WTC11 (cell line): ENCODE data around the gene SPRING1. TPM values are rescaled to one million over a fixed set of nuclear protein-coding genes. Genes with fewer than 3 reads are reported as not detected.

ENCODE experiments used
- ATAC-seq: fragments of 200-7000 bp; cut with Tn5 transposase; 2 replicates; pipeline ENCODE4 v1.10.0; 2021; ENCODE audit warnings: mild to moderate bottlenecking, moderate library complexity
- CTCF ChIA-PET: fragments of 300-600 bp; sonication (Branson Sonifier 250); formaldehyde crosslinking; loops from one replicate; lab custom pipeline; 2021; ENCODE audit warnings: antibody characterized with exemption; lab: Charles Lee
- POLR2A ChIA-PET: fragments of 350-600 bp; sonication (Branson Sonifier 250); formaldehyde crosslinking; loops from one replicate; lab custom pipeline; 2021; ENCODE audit warnings: antibody characterized with exemption; lab: Charles Lee
- DNase-seq: peaks from one replicate; pipeline ENCODE4 v3.0.0; 2021; ENCODE audit warnings: low spot score
- H3K27ac Mint-ChIP-seq: 2 replicates; pipeline ENCODE4 v1.8.0; 2021; ENCODE audit warnings: mixed read lengths
- H3K27me3 Mint-ChIP-seq: 2 replicates; pipeline ENCODE4 v1.8.0; 2021; ENCODE audit warnings: low read depth, mild to moderate bottlenecking, moderate library complexity, mixed read lengths
- H3K36me3 Mint-ChIP-seq: 2 replicates; pipeline ENCODE4 v1.8.0; 2021; ENCODE audit warnings: mixed read lengths
- H3K4me1 Mint-ChIP-seq: 2 replicates; pipeline ENCODE4 v1.8.0; 2022; ENCODE audit warnings: mixed read lengths
- H3K4me3 Mint-ChIP-seq: 2 replicates; pipeline ENCODE4 v1.8.0; 2021; ENCODE audit warnings: mild to moderate bottlenecking, moderate library complexity, mixed read lengths
- H3K9me3 Mint-ChIP-seq: 2 replicates; pipeline ENCODE4 v1.8.0; 2021; ENCODE audit warnings: mixed read lengths
- CBFB ChIP-seq: sonication (generic); formaldehyde crosslinking; IDR thresholded peaks from 2 replicates; pipeline ENCODE4 v1.8.1; 2022; ENCODE audit warnings: mild to moderate bottlenecking, low read depth, missing genetic modification reagents
- CDX4 ChIP-seq: fragments of 250-450 bp; sonication (Bioruptor Pico); IDR thresholded peaks from 2 replicates; pipeline ENCODE4 v1.9.0; 2021; ENCODE audit warnings: moderate library complexity, mild to moderate bottlenecking, inconsistent platforms, borderline replicate concordance
- E2F1 ChIP-seq: sonication (generic); formaldehyde crosslinking; IDR thresholded peaks from 2 replicates; pipeline ENCODE4 v1.8.0; 2022; ENCODE audit warnings: mild to moderate bottlenecking, missing genetic modification reagents
- E2F5 ChIP-seq: sonication (generic); formaldehyde crosslinking; IDR thresholded peaks from 2 replicates; pipeline ENCODE4 v1.8.1; 2022; ENCODE audit warnings: mild to moderate bottlenecking, moderate library complexity, missing genetic modification reagents
- EMX1 ChIP-seq: fragments of 250-450 bp; sonication (Bioruptor Pico); IDR thresholded peaks from 2 replicates; pipeline ENCODE4 v1.8.0; 2021; ENCODE audit warnings: mild to moderate bottlenecking
- GABPB1 ChIP-seq: sonication (generic); formaldehyde crosslinking; IDR thresholded peaks from 2 replicates; pipeline ENCODE4 v1.8.1; 2023; ENCODE audit warnings: mild to moderate bottlenecking, missing genetic modification reagents
- HMGXB4 ChIP-seq: sonication (generic); formaldehyde crosslinking; IDR thresholded peaks from 2 replicates; pipeline ENCODE4 v1.8.1; 2023; ENCODE audit warnings: mild to moderate bottlenecking, moderate library complexity, missing genetic modification reagents
- IRF2 ChIP-seq: sonication (generic); formaldehyde crosslinking; IDR thresholded peaks from 2 replicates; pipeline ENCODE4 v1.8.0; 2022; ENCODE audit warnings: low read depth, missing genetic modification reagents, borderline replicate concordance
- RELA ChIP-seq: sonication (generic); formaldehyde crosslinking; IDR thresholded peaks from 2 replicates; pipeline ENCODE4 v1.8.1; 2022; ENCODE audit warnings: missing genetic modification reagents, mild to moderate bottlenecking, borderline replicate concordance
- SMAD4 ChIP-seq: sonication (generic); formaldehyde crosslinking; IDR thresholded peaks from 2 replicates; pipeline ENCODE4 v1.8.0; 2022; ENCODE audit warnings: mild to moderate bottlenecking, missing genetic modification reagents
- SOX15 ChIP-seq: fragments of 250-450 bp; sonication (Bioruptor Pico); IDR thresholded peaks from 2 replicates; pipeline ENCODE4 v1.9.0; 2021; ENCODE audit warnings: mild to moderate bottlenecking
- TCF7 ChIP-seq: sonication (generic); formaldehyde crosslinking; IDR thresholded peaks from 2 replicates; pipeline ENCODE4 v1.8.0; 2022; ENCODE audit warnings: mild to moderate bottlenecking, low read depth, missing genetic modification reagents, moderate library complexity
- ZNF423 ChIP-seq: fragments of 250-450 bp; sonication (Bioruptor Pico); IDR thresholded peaks from 2 replicates; pipeline ENCODE4 v2.1.2; 2022; ENCODE audit warnings: mild to moderate bottlenecking, moderate library complexity
- ZNF425 ChIP-seq: fragments of 250-450 bp; sonication (Bioruptor Pico); conservative IDR thresholded peaks from 2 replicates; pipeline ENCODE4 v1.9.0; 2021; ENCODE audit warnings: mild to moderate bottlenecking
- ZNF532 ChIP-seq: fragments of 250-450 bp; sonication (Bioruptor Pico); IDR thresholded peaks from 2 replicates; pipeline ENCODE4 v1.9.0; 2021; ENCODE audit warnings: mild to moderate bottlenecking, borderline replicate concordance
- total RNA-seq: library from RNA; stranded (reverse); gene quantifications from 3 replicates; pipeline ENCODE4 v1.2.3, GENCODE V29; 2021

SPRING1 gene
- total RNA-seq, 1 experiment from 2014 or later = 46.1 TPM

- peaks cover 8% of the 10 kb centered on the region; the same call in 1 of the 2 replicates for H3K4me1 Mint-ChIP-seq
- no peak for DNase-seq
- no peaks in the 10 kb centered on the region for H3K9me3 Mint-ChIP-seq
- TF ChIP-seq ZNF532 (CRISPR knock-in tag) (no peak), HMGXB4 (CRISPR knock-in tag) (no peak), CBFB (CRISPR knock-in tag) (no peak), IRF2 (CRISPR knock-in tag) (no peak), TCF7 (CRISPR knock-in tag) (no peak), SMAD4 (CRISPR knock-in tag) (no peak)
- H3K27ac Mint-ChIP-seq = peak overlapping the region; percentile 57; the same call in 1 of the 2 replicates
- no peak for ATAC-seq
- H3K4me3 Mint-ChIP-seq = no peak overlapping the region
- ChIA-PET POLR2A (no interaction called here), CTCF (interaction anchor here (0.6 to 1.5 kb wide), 2 partner anchors 23 to 49 kb away, joined by 3 to 6 read pairs; no protein-coding TSS in a partner anchor)
- peaks cover 5% of the 10 kb centered on the region for H3K36me3 Mint-ChIP-seq
- H3K27me3 Mint-ChIP-seq = peaks cover 7% of the 10 kb centered on the region
These were observed 27.3 kb downstream of the SPRING1 start for GRCh38 chr12:116710370-116711150.

GRCh38 chr12:116709768-116710167, 28.1 kb downstream of the SPRING1 start:
- H3K4me1 Mint-ChIP-seq = peaks cover 8% of the 10 kb centered on the region; the same call in 1 of the 2 replicates
- CTCF ChIA-PET = interaction anchor here (0.6 to 1.7 kb wide), 16 partner anchors 9 to 762 kb away, joined by 3 to 12 read pairs (median 6); no protein-coding TSS in a partner anchor
- no peak overlapping the region for H3K27ac Mint-ChIP-seq
- TF ChIP-seq RELA (CRISPR knock-in tag) (no peak), ZNF423 (CRISPR knock-in tag) (no peak), E2F1 (no peak)
- TF ChIP-seq, all 79 proteins: peak for 0
- peaks cover 5% of the 10 kb centered on the region for H3K36me3 Mint-ChIP-seq
- H3K4me3 Mint-ChIP-seq = no peak overlapping the region
- peaks cover 7% of the 10 kb centered on the region for H3K27me3 Mint-ChIP-seq
- H3K9me3 Mint-ChIP-seq = no peaks in the 10 kb centered on the region
- no peak for DNase-seq
- POLR2A ChIA-PET = interaction anchor here (1.3 kb wide), 1 partner anchor 173 kb away, joined by 3 read pairs; no protein-coding TSS in a partner anchor
- no peak for ATAC-seq

GRCh38 chr12:116708826-116709756, 28.8 kb downstream of the SPRING1 start:
- Mint-ChIP-seq H3K4me1 (peaks cover 8% of the 10 kb centered on the region; the same call in 1 of the 2 replicates), H3K27ac (no peak overlapping the region), H3K9me3 (no peaks in the 10 kb centered on the region), H3K36me3 (peaks cover 5% of the 10 kb centered on the region), H3K27me3 (peaks cover 7% of the 10 kb centered on the region), H3K4me3 (no peak overlapping the region)
- POLR2A ChIA-PET = interaction anchor here (1.3 kb wide), 1 partner anchor 173 kb away, joined by 3 read pairs; no protein-coding TSS in a partner anchor
- CTCF ChIA-PET = interaction anchor here (0.6 to 1.7 kb wide), 24 partner anchors 9 to 1134 kb away, joined by 3 to 12 read pairs (median 4); no protein-coding TSS in a partner anchor
- no peak for DNase-seq
- ATAC-seq = peak; percentile 73
- TF ChIP-seq EMX1 (CRISPR knock-in tag) = no peak
- TF ChIP-seq GABPB1 (CRISPR knock-in tag) = no peak
- no peak for TF ChIP-seq CDX4 (CRISPR knock-in tag)
- TF ChIP-seq ZNF425 = no peak
- TF ChIP-seq E2F5 (CRISPR knock-in tag) = no peak
- TF ChIP-seq SOX15 (CRISPR knock-in tag) = no peak
